ENCODE data around the gene IQCE. TPM values are rescaled to one million over a fixed set of nuclear protein-coding genes. Genes with fewer than 3 reads are reported as not detected.

The IQCE gene
- total and polyA plus RNA-seq, 2 experiments from 2014 or later, result 14.7 to 14.9 TPM

- Histone ChIP-seq H3K4me3 (no peak overlapping the region), H3K27ac (no peak overlapping the region), H3K36me3 (ENCODE audit: low read depth) (no peaks in the 10 kb centered on the region), H3F3A (ENCODE audit: insufficient read depth) (no peaks in the 10 kb centered on the region), H2AFZ (no peak overlapping the region), H4K20me1 (ENCODE audit: insufficient read depth) (no peaks in the 10 kb centered on the region), H3K9me3 (ENCODE audit: low read depth) (no peaks in the 10 kb centered on the region), H3K79me2 (ENCODE audit: insufficient read depth) (no peaks in the 10 kb centered on the region), H3K9ac (no peak overlapping the region), H3K27me3 (replicated peaks; ENCODE audit: insufficient read depth) (no peaks in the 10 kb centered on the region), H3K9me2 (ENCODE audit: insufficient read depth) (no peaks in the 10 kb centered on the region), H3K4me1 (ENCODE audit: insufficient read depth) (peaks cover 9% of the 10 kb centered on the region), H3K4me2 (ENCODE audit: unreplicated experiment) (no peak overlapping the region)
- in situ Hi-C loops (cut with MboI), result no loop called here
- TF ChIP-seq EZH2phosphoT487 (IDR thresholded peaks at IDR 0.05; ENCODE audit: insufficient read depth, low read depth), result no peak
- no peak for TF ChIP-seq EZH2 (IDR thresholded peaks at IDR 0.05; ENCODE audit: insufficient read depth, poor library complexity, severe bottlenecking)
- no peak for DNase-seq
- WGBS, 2 experiments (ENCODE audit: low coverage in 1 of 2, low lambda C conversion rate in 2 of 2, missing lambda C conversion rate in 2 of 2), result 86 to 89% methylated on average over 20 of the region's 20 CpGs
These were observed 67.8 kb downstream of the IQCE start for GRCh38 chr7:2626498-2627117.

- 94 to 95% methylated on average over 9 of the region's 9 CpGs for WGBS, 2 experiments (ENCODE audit: low coverage in 1 of 2, low lambda C conversion rate in 2 of 2, missing lambda C conversion rate in 2 of 2)
- H3K9ac ChIP-seq, result no peak overlapping the region
- peaks cover 6% of the 10 kb centered on the region; the same call in 1 of the 2 replicates for H3K4me1 ChIP-seq (ENCODE audit: insufficient read depth)
- no peaks in the 10 kb centered on the region for H3K9me2 ChIP-seq (ENCODE audit: insufficient read depth)
- H3K4me2 ChIP-seq (ENCODE audit: unreplicated experiment), result no peak overlapping the region
- no peaks in the 10 kb centered on the region for H3K9me3 ChIP-seq (ENCODE audit: low read depth)
- H2AFZ ChIP-seq, result no peak overlapping the region
- DNase-seq, result no peak
- H3F3A ChIP-seq (ENCODE audit: insufficient read depth), result no peaks in the 10 kb centered on the region
- no peak overlapping the region for H3K4me3 ChIP-seq
- H3K36me3 ChIP-seq (ENCODE audit: low read depth), result no peaks in the 10 kb centered on the region
- no peak overlapping the region for H3K27ac ChIP-seq
- in situ Hi-C loops (cut with MboI), result no loop called here
- H3K27me3 ChIP-seq (replicated peaks; ENCODE audit: insufficient read depth), result no peaks in the 10 kb centered on the region
- TF ChIP-seq EZH2 (IDR thresholded peaks at IDR 0.05; ENCODE audit: insufficient read depth, poor library complexity, severe bottlenecking) (no peak), EZH2phosphoT487 (IDR thresholded peaks at IDR 0.05; ENCODE audit: insufficient read depth, low read depth) (no peak)
- H3K79me2 ChIP-seq (ENCODE audit: insufficient read depth), result peaks cover 5% of the 10 kb centered on the region
- H4K20me1 ChIP-seq (ENCODE audit: insufficient read depth), result no peaks in the 10 kb centered on the region
These were observed 68.7 kb downstream of the IQCE start for GRCh38 chr7:2627258-2628129.

- Histone ChIP-seq H3K4me2 (ENCODE audit: unreplicated experiment) (no peak overlapping the region), H3K4me3 (no peak overlapping the region), H3K27me3 (replicated peaks; ENCODE audit: insufficient read depth) (no peaks in the 10 kb centered on the region), H3K4me1 (ENCODE audit: insufficient read depth) (peaks cover 7% of the 10 kb centered on the region; the same call in 1 of the 2 replicates), H3K9me3 (ENCODE audit: low read depth) (no peaks in the 10 kb centered on the region), H3K79me2 (ENCODE audit: insufficient read depth) (peaks cover 8% of the 10 kb centered on the region), H3K9me2 (ENCODE audit: insufficient read depth) (no peaks in the 10 kb centered on the region), H2AFZ (no peak overlapping the region), H3K36me3 (ENCODE audit: low read depth) (no peaks in the 10 kb centered on the region), H3K9ac (no peak overlapping the region), H3K27ac (no peak overlapping the region), H4K20me1 (ENCODE audit: insufficient read depth) (no peaks in the 10 kb centered on the region), H3F3A (ENCODE audit: insufficient read depth) (peaks cover 2% of the 10 kb centered on the region; the same call in 1 of the 2 replicates)
- 70 to 73% methylated on average over 12 of the region's 12 CpGs for WGBS, 2 experiments (ENCODE audit: low coverage in 1 of 2, low lambda C conversion rate in 2 of 2, missing lambda C conversion rate in 2 of 2)
- no peak for DNase-seq
- TF ChIP-seq EZH2phosphoT487 (IDR thresholded peaks at IDR 0.05; ENCODE audit: insufficient read depth, low read depth) (no peak), EZH2 (IDR thresholded peaks at IDR 0.05; ENCODE audit: insufficient read depth, poor library complexity, severe bottlenecking) (no peak)
- in situ Hi-C loops (cut with MboI), result no loop called here
These were observed 69.3 kb downstream of the IQCE start for GRCh38 chr7:2628130-2628482.

GRCh38 chr7:2628891-2629290 lies 70.1 kb downstream of the IQCE start:
- Histone ChIP-seq H4K20me1 (ENCODE audit: insufficient read depth) (no peaks in the 10 kb centered on the region), H3K4me2 (ENCODE audit: unreplicated experiment) (no peak overlapping the region), H3K36me3 (ENCODE audit: low read depth) (no peaks in the 10 kb centered on the region), H3K9me3 (ENCODE audit: low read depth) (no peaks in the 10 kb centered on the region), H3K27me3 (replicated peaks; ENCODE audit: insufficient read depth) (no peaks in the 10 kb centered on the region), H3K9ac (no peak overlapping the region), H3F3A (ENCODE audit: insufficient read depth) (peaks cover 4% of the 10 kb centered on the region; the same call in 1 of the 2 replicates), H3K9me2 (ENCODE audit: insufficient read depth) (no peaks in the 10 kb centered on the region), H3K79me2 (ENCODE audit: insufficient read depth) (peaks cover 8% of the 10 kb centered on the region), H2AFZ (no peak overlapping the region), H3K27ac (no peak overlapping the region), H3K4me1 (ENCODE audit: insufficient read depth) (peaks cover 14% of the 10 kb centered on the region), H3K4me3 (no peak overlapping the region)
- TF ChIP-seq EZH2phosphoT487 (IDR thresholded peaks at IDR 0.05; ENCODE audit: insufficient read depth, low read depth), result no peak
- no peak for TF ChIP-seq EZH2 (IDR thresholded peaks at IDR 0.05; ENCODE audit: insufficient read depth, poor library complexity, severe bottlenecking)
- 91 to 95% methylated on average over 7 of the region's 7 CpGs for WGBS, 2 experiments (ENCODE audit: low coverage in 1 of 2, low lambda C conversion rate in 2 of 2, missing lambda C conversion rate in 2 of 2)
- no peak for DNase-seq
- in situ Hi-C loops (cut with MboI), result no loop called here

Measured in GM23248 (cell line).